Fibroblast of pulmonary artery (primary cell): ENCODE measurements around the gene SSNA1.

Experiments used
- DNase-seq: peaks from one replicate; pipeline ENCODE4 v3.0.0-alpha.2; 2010; ENCODE audit warnings: low read depth
- H3K4me3 ChIP-seq: replicated peaks from 2 replicates; pipeline ENCODE4 v1.5.1; 2011; ENCODE audit warnings: low read depth, mild to moderate bottlenecking, control low read depth, low read length, moderate library complexity
- TF ChIP-seq, protein P1 (sequence below): IDR thresholded peaks from 2 replicates; pipeline ENCODE4 v1.5.1; 2011; ENCODE audit warnings: mild to moderate bottlenecking, control low read depth, low read length, inconsistent platforms; ENCODE audit errors: missing control alignments

Gene SSNA1

DNA sequence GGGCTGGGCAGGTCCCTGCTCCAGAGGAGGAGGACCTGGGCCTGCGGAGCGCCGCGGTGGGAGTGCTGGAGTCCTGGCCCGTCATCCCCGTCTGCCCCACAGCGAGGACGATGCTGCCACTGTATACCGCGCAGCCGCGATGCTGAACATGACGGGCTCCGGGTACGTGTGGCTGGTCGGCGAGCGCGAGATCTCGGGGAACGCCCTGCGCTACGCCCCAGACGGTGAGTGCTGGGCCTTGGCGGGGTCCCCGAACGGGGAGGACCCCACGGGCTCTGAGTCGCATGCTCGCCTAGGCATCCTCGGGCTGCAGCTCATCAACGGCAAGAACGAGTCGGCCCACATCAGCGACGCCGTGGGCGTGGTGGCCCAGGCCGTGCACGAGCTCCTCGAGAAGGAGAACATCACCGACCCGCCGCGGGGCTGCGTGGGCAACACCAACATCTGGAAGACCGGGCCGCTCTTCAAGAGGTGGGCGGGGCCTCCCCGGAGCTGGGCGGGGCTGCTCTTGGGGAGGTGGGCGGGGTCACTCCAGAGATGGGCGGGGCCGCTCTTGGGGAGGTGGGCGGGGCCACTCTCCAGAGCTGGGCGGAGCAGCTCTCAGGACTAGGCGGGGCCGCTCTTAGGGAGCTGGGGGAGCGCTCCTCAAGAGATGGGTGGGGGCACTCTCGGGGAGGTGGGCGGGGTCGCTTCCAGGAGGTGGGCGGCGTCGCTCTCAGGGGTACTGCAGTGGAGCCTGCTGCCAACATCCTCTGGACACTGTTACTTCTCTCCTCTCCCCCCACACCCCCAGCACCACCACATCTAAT lies 31.7 kb upstream of the SSNA1 start:
- peak; percentile 50 for DNase-seq
- H3K4me3 ChIP-seq: peak overlapping the region; percentile 29

DNA sequence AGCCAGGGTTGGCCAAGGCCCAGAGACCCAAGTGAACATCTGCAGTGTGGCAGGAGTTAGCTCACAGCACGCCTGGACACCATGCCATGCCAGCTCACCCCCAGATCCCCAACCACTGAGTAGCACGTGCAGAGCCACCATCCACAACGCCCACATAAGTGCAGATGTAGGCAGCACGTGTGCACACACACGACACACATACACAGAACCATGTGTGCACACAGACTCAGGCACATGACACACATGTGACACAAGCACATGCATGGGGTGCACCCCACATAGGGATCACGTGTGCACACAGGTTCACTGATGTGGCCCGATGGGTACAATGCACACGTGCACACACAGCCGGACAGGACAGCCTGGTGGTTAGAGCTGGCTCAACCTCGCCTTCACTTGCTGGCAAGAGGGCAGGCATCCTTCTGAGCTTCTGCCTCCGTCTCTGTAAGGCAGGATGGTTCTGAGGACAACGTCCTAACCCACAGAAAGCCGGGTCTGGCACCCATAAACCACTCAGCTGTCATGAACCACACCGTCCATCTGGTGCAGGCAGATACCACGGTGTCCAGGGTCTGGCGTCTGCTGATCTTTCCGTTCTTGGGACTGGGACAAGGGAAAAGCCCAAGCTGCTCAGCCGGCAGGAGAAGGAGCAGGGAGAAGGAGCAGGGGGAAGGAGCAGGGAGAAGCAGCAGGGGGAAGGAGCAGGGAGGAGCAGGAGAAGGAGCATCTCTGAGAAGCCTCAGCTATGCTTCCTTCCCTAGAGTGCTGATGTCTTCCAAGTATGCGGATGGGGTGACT lies 30.7 kb upstream of the SSNA1 start:
- TF ChIP-seq, protein P1, sequence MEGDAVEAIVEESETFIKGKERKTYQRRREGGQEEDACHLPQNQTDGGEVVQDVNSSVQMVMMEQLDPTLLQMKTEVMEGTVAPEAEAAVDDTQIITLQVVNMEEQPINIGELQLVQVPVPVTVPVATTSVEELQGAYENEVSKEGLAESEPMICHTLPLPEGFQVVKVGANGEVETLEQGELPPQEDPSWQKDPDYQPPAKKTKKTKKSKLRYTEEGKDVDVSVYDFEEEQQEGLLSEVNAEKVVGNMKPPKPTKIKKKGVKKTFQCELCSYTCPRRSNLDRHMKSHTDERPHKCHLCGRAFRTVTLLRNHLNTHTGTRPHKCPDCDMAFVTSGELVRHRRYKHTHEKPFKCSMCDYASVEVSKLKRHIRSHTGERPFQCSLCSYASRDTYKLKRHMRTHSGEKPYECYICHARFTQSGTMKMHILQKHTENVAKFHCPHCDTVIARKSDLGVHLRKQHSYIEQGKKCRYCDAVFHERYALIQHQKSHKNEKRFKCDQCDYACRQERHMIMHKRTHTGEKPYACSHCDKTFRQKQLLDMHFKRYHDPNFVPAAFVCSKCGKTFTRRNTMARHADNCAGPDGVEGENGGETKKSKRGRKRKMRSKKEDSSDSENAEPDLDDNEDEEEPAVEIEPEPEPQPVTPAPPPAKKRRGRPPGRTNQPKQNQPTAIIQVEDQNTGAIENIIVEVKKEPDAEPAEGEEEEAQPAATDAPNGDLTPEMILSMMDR: no peak
- DNase-seq: no peak
- no peak overlapping the region for H3K4me3 ChIP-seq

More for the DNA sequence above, 31.7 kb upstream of the SSNA1 start:
- TF ChIP-seq, protein P1: no peak

DNA sequence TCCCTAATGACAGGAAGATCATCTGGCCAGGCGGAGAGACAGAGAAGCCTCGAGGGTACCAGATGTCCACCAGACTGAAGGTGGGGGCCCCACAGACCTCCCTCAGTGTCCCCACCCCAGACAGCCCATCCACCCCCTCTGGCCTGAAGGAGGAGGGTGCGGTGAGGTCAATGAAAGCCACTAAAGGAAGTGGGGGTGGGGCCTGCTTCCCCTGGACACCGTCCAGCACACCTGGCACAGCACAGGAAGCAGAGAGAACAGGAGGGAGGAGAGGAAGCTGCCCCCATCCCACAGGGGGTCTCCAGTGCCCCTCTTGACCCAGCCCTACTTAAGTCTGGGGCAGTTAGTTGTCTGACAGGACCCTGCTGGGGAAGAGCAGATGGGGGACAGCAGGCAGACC lies 29.9 kb upstream of the SSNA1 start:
- no peak for DNase-seq
- no peak overlapping the region for H3K4me3 ChIP-seq
- TF ChIP-seq, protein P1: no peak

DNA sequence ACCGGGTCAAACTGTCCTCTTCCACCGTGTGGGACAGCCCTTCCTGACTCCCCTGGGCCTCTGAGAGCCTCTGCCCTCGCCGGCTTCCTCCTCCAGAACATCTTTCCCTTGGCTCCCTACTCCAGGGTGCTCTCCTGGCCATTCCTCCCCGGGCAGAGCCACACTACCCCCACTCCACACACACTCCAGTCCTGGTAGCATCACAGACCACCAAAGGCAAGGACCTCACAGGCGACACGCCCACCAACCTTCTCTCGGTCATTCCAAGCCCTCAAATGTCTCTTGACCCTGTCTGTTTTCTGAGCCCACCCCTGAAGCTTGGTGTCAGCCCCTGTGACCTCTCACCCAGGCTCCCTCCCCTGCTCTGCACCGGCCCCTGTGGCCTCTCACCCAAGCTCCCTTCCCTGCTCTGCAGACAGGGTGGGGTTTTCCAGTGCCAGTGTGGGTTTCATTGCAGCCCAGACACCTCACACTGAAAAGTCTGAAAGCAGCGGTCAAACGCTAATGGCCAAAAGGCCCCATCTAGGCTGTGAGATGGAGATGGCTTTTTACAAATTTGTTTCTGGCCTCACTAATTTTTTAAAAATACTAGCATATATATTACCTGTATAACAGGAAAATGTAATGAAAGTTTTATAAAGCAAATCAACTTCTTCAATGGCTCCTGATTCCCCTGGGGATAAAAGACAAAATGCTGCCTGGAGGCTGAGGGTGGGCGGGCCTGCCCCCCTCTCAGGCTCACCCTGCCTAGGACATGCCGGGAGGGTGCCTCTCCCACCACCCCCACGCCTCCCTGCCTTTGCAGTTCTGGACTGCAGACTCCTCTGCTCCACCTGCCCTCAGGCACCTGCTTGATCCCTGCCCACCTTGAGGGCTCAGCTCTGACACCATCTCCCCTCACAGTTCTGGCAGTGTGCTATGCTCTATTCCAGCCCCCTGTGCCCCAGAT lies 29.1 kb upstream of the SSNA1 start:
- TF ChIP-seq, protein P1: no peak
- DNase-seq: no peak
- no peak overlapping the region for H3K4me3 ChIP-seq

DNA sequence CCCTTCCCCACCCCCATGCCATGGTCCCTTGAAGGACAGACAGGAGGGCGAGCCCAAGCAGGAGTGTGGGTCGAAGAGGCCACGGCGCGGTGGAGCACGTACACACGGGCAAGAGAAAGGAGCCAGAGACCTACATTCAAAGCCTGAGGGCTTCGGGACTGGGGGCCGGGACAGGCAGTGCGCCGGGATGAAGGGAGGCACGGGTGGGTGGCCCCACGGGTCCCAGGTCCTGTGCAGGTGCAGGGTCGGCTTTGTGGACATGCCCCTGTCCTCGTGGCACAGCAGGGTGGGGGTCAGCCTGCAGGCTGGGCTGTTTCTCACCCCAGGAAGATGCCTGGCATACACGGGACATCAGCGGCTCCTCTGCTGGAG lies 28.4 kb upstream of the SSNA1 start:
- TF ChIP-seq, protein P1: no peak
- H3K4me3 ChIP-seq: no peak overlapping the region
- no peak for DNase-seq

DNA sequence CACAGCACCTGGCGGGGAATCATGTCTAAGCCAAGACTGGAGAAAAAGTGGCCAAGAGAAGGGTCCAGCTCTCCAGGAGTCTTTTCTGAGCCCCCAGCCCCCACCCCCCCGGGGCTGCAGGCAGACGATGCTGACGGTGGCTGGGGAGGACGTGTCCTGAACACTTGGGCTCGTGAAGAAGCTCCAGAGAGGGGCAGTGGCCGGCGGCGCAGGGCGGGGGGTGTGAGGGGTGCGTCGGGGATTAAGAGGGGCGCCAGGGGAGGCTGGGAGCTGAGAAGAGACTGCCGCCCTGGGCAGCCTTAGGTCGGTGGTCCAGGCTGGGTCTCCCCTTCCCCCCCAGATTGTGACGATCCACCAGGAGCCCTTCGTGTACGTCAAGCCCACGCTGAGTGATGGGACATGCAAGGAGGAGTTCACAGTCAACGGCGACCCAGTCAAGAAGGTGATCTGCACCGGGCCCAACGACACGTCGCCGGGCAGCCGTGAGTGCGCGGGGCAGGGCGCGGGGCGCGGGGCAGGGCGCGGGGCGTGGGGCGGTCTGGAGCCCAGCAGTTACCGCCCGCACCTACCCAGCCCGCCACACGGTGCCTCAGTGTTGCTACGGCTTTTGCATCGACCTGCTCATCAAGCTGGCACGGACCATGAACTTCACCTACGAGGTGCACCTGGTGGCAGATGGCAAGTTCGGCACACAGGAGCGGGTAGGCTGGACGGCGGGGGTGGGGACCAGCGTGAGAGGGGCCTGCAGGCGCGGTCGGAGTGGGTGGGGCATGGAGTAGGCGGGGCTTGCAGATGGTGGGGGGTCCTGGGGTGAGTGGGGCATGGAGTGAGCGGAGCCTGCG lies 27.5 kb upstream of the SSNA1 start:
- TF ChIP-seq, protein P1: no peak
- no peak overlapping the region for H3K4me3 ChIP-seq
- no peak for DNase-seq
